ENCODE measurements around the gene PRIMA1. TPM values are rescaled to one million over a fixed set of nuclear protein-coding genes. Genes with fewer than 3 reads are reported as not detected.
A peak's percentile ranks its signal among the peaks of the same experiment; 100 is the strongest.

PRIMA1 gene
- total RNA-seq, 2 donors from 2014 or later, result 10.0 to 20.8 TPM

- Mint-ChIP-seq H3K4me1 (peaks cover 1% of the 10 kb centered on the region), H3K27ac (no peak overlapping the region), H3K4me3 (no peak overlapping the region), H3K27me3 (ENCODE audit: insufficient read depth) (no peaks in the 10 kb centered on the region), H3K9me3 (no peaks in the 10 kb centered on the region), H3K36me3 (ENCODE audit: low read depth) (peaks cover 38% of the 10 kb centered on the region)
- H3K36me3 ChIP-seq (ENCODE audit: control insufficient read depth, insufficient read depth, low read length), result peaks cover 31% of the 10 kb centered on the region
- no peaks in the 10 kb centered on the region for H3K4me1 ChIP-seq (ENCODE audit: control insufficient read depth, insufficient read depth, low read length)
- H3K27me3 ChIP-seq (ENCODE audit: control insufficient read depth, insufficient read depth, low read length, poor library complexity, severe bottlenecking), result no peaks in the 10 kb centered on the region
- H3K9ac ChIP-seq (ENCODE audit: extremely low read depth, low read length, poor library complexity, severe bottlenecking), result no peak overlapping the region
- DNase-seq, result no peak
- peak overlapping the region; percentile 64 for H3K27ac ChIP-seq (ENCODE audit: low read depth, low read length)
- TF ChIP-seq CTCF (conservative IDR thresholded peaks at IDR 0.05), result no peak
- H3K4me3 ChIP-seq (ENCODE audit: low read length), result no peak overlapping the region
- H3K9me3 ChIP-seq (ENCODE audit: control insufficient read depth, low read length), result no peaks in the 10 kb centered on the region
- 91 to 96% methylated on average over 3 to 4 of the region's 4 CpGs for WGBS, 2 experiments (ENCODE audit: insufficient coverage in 1 of 2, insufficient read length in 1 of 2)
Measured at GRCh38 chr14:93765155-93765554, 23.1 kb downstream of the PRIMA1 start.

DNA sequence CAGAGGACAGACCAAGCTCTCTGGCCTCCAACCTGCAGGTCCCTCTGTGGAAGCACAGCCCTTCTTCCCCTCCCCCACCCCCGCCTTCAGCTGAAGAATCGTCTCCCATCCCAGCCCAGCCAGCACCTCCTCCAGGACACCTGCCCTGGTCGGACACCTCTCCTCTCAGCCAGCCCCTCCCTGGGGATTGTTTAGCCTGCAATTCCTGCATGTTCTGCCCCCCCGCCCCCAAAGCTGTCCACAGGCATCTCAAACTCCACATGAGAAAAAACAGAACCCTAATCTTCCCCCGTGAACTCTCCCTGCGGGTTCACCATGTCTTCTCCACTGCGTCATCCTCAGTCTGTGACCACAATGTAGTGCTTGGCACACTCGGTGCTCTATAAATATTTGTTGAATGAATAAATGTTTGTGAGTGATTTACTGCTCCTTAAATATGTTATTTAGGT, 24.1 kb downstream of the PRIMA1 start:
- peak; percentile 60 for DNase-seq
- Mint-ChIP-seq H3K4me1 (peaks cover 1% of the 10 kb centered on the region), H3K27ac (no peak overlapping the region), H3K36me3 (ENCODE audit: low read depth) (peaks cover 36% of the 10 kb centered on the region), H3K9me3 (no peaks in the 10 kb centered on the region), H3K27me3 (ENCODE audit: insufficient read depth) (no peaks in the 10 kb centered on the region), H3K4me3 (no peak overlapping the region)
- H3K4me3 ChIP-seq (ENCODE audit: low read length), result no peak overlapping the region
- no peaks in the 10 kb centered on the region for H3K9me3 ChIP-seq (ENCODE audit: control insufficient read depth, low read length)
- 87 to 95% methylated on average over 2 to 8 of the region's 8 CpGs for WGBS, 2 experiments (ENCODE audit: insufficient coverage in 1 of 2, insufficient read length in 1 of 2)
- H3K4me1 ChIP-seq (ENCODE audit: control insufficient read depth, insufficient read depth, low read length), result no peaks in the 10 kb centered on the region
- H3K9ac ChIP-seq (ENCODE audit: extremely low read depth, low read length, poor library complexity, severe bottlenecking), result no peak overlapping the region
- H3K27ac ChIP-seq (ENCODE audit: low read depth, low read length), result no peak overlapping the region
- TF ChIP-seq CTCF (conservative IDR thresholded peaks at IDR 0.05), result no peak
- H3K27me3 ChIP-seq (ENCODE audit: control insufficient read depth, insufficient read depth, low read length, poor library complexity, severe bottlenecking), result no peaks in the 10 kb centered on the region
- peaks cover 22% of the 10 kb centered on the region for H3K36me3 ChIP-seq (ENCODE audit: control insufficient read depth, insufficient read depth, low read length)

DNA sequence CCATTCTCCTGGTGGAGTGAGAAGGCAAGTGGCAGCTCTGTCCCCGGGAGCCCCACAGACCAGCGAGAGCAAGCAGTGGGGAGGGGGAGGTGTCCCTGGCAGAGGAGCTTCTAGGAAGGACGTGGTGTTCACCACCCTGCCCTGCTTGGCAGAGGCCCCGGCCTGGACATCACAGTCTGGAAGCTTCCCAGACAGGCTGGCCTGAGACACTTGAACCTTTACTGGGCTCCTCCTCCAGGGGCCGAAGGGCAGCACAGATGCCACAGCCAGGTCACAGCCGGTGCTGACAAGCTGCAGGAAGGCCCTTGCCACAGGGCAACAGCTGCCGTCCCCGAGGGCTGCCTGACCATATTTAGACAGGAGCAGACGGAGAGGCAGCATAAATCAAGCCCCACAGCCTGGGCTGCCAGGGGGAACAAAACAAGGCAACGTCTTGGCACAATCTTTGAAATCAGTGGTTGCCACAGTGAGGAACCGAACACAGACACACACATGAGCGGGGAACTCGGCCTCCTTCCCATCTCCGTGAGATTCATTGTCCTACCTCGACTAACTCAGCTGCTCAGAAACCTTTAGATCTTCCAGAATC, 28.5 kb downstream of the PRIMA1 start:
- no peak overlapping the region for H3K4me3 Mint-ChIP-seq

More for the DNA sequence above, 28.5 kb downstream of the PRIMA1 start:
- no peaks in the 10 kb centered on the region for H3K27me3 ChIP-seq (ENCODE audit: control insufficient read depth, insufficient read depth, low read length, poor library complexity, severe bottlenecking)
- Mint-ChIP-seq H3K4me1 (no peaks in the 10 kb centered on the region), H3K27me3 (ENCODE audit: insufficient read depth) (no peaks in the 10 kb centered on the region), H3K36me3 (ENCODE audit: low read depth) (peaks cover 57% of the 10 kb centered on the region), H3K9me3 (no peaks in the 10 kb centered on the region), H3K27ac (peak overlapping the region; percentile 18)
- H3K36me3 ChIP-seq (ENCODE audit: control insufficient read depth, insufficient read depth, low read length), result peaks cover 21% of the 10 kb centered on the region
- no peak for DNase-seq
- H3K27ac ChIP-seq (ENCODE audit: low read depth, low read length), result peak overlapping the region; percentile 84
- no peak overlapping the region for H3K9ac ChIP-seq (ENCODE audit: extremely low read depth, low read length, poor library complexity, severe bottlenecking)
- H3K9me3 ChIP-seq (ENCODE audit: control insufficient read depth, low read length), result no peaks in the 10 kb centered on the region
- no peaks in the 10 kb centered on the region for H3K4me1 ChIP-seq (ENCODE audit: control insufficient read depth, insufficient read depth, low read length)
- no peak for TF ChIP-seq CTCF (conservative IDR thresholded peaks at IDR 0.05)
- no peak overlapping the region for H3K4me3 ChIP-seq (ENCODE audit: low read length)
- WGBS, 2 experiments (ENCODE audit: insufficient coverage in 1 of 2, insufficient read length in 1 of 2), result 77 to 91% methylated on average over 9 to 15 of the region's 15 CpGs

All from endodermal cell (in vitro differentiated cells).